ENCODE results near the gene ADAM10. TPM values are rescaled to one million over a fixed set of nuclear protein-coding genes. Genes with fewer than 3 reads are reported as not detected.

Gene ADAM10
- total RNA-seq, 1 experiment from 2014 or later: 474 TPM

DNA sequence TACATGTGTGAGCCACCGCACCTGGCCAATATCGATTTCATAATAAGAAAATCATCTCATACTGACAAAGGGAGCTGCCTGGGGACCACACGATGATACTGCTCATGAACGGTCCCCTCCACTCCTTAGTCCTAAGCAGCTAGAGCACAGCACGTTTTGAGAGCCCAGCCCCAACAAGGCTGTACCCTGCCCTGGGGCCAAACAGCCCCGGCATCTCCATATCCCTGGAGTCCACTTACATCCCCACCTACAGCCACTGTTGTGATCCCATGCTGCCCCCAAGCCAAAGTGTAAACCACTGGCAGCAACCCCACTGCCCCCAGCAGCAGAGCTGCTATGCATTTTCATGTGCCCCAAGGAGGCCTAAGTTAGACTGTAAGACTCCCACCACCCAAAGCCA lies 52.8 kb downstream of the ADAM10 start:
- Mint-ChIP-seq H3K4me3 (ENCODE audit: low read depth, unreplicated experiment) (no peak overlapping the region), H3K4me1 (ENCODE audit: low read depth, unreplicated experiment) (peaks cover 41% of the 10 kb centered on the region), H3K27ac (ENCODE audit: unreplicated experiment) (no peak overlapping the region), H3K36me3 (ENCODE audit: insufficient read depth, unreplicated experiment) (peaks cover 50% of the 10 kb centered on the region), H3K9me3 (ENCODE audit: low read depth, unreplicated experiment) (peaks cover 9% of the 10 kb centered on the region), H3K27me3 (ENCODE audit: unreplicated experiment) (no peaks in the 10 kb centered on the region)
- TF ChIP-seq, protein P1, sequence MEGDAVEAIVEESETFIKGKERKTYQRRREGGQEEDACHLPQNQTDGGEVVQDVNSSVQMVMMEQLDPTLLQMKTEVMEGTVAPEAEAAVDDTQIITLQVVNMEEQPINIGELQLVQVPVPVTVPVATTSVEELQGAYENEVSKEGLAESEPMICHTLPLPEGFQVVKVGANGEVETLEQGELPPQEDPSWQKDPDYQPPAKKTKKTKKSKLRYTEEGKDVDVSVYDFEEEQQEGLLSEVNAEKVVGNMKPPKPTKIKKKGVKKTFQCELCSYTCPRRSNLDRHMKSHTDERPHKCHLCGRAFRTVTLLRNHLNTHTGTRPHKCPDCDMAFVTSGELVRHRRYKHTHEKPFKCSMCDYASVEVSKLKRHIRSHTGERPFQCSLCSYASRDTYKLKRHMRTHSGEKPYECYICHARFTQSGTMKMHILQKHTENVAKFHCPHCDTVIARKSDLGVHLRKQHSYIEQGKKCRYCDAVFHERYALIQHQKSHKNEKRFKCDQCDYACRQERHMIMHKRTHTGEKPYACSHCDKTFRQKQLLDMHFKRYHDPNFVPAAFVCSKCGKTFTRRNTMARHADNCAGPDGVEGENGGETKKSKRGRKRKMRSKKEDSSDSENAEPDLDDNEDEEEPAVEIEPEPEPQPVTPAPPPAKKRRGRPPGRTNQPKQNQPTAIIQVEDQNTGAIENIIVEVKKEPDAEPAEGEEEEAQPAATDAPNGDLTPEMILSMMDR (IDR thresholded peaks at IDR 0.05; ENCODE audit: unreplicated experiment): no peak
- no peak for DNase-seq
- BruUV-seq (replicated peaks): no TSS peak
- intact Hi-C loops (cut with micrococcal nuclease; ENCODE audit: unreplicated experiment): no loop called here
- CTCF ChIA-PET: no interaction called here

DNA sequence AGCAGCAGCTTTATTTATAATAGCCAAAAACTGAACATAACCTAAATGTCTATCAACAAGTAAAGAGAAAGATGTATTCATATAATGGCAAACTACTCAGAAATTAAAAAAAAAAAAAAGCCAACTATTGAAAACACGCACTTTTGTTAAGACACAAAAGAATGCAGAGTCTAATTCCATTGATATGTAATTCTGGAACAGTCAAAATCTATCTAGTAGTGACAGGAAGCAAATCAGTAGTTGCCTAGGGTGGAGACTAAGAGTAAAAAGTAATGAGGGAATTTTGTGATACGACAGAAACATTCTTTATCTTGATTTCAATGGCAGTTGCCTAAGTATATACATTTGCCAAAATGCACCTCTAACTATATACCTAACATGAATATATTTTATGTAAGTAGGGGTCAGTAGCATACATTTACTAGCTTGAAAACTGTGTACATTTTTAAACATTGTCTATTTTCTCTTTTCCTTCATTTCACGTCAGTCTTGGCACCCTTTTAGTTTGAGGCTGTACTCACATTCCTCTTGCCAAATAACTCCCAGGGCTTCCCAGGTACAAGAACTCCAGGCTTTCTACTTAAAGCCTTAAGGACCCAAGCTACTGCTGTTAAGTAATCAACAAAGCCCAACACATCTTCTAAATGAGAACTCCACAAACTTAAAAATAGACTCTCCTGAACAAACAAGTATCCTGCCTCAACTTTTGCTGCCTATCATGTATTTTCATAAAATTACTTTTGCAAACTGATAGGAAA lies 54.7 kb downstream of the ADAM10 start:
- Mint-ChIP-seq H3K27ac (ENCODE audit: unreplicated experiment) (no peak overlapping the region), H3K27me3 (ENCODE audit: unreplicated experiment) (no peaks in the 10 kb centered on the region), H3K9me3 (ENCODE audit: low read depth, unreplicated experiment) (peaks cover 8% of the 10 kb centered on the region), H3K36me3 (ENCODE audit: insufficient read depth, unreplicated experiment) (peaks cover 34% of the 10 kb centered on the region), H3K4me3 (ENCODE audit: low read depth, unreplicated experiment) (no peak overlapping the region), H3K4me1 (ENCODE audit: low read depth, unreplicated experiment) (peaks cover 34% of the 10 kb centered on the region)
- no peak for DNase-seq
- CTCF ChIA-PET: interaction anchor here (0.7 kb wide), 1 partner anchor 53 kb away, joined by 4 read pairs; no protein-coding TSS in a partner anchor
- intact Hi-C loops (cut with micrococcal nuclease; ENCODE audit: unreplicated experiment): no loop called here
- TF ChIP-seq, protein P1 (IDR thresholded peaks at IDR 0.05; ENCODE audit: unreplicated experiment): no peak
- BruUV-seq (replicated peaks): TSS peak; percentile 11

DNA sequence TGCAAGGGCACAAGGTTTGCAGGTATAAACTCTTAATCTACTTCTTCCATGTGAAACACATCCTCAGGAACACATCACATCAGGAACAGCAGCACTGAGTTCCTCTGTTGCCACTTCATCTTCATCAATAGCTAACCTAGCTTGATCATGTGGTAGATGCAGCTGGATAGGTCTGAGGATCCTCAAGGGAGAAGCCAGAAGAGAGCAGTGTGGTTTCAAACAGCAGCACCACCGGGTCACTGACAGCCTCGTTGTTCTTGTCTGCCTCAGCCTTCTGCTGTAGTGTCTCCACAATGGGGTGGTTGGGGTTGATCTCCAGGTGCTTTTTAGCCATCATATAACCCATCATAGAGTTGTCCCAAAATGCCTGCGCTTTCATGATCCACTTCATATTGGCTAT lies 58.8 kb downstream of the ADAM10 start:
- Mint-ChIP-seq H3K4me1 (ENCODE audit: low read depth, unreplicated experiment) (peaks cover 18% of the 10 kb centered on the region), H3K4me3 (ENCODE audit: low read depth, unreplicated experiment) (no peak overlapping the region), H3K36me3 (ENCODE audit: insufficient read depth, unreplicated experiment) (peaks cover 11% of the 10 kb centered on the region), H3K27me3 (ENCODE audit: unreplicated experiment) (no peaks in the 10 kb centered on the region), H3K27ac (ENCODE audit: unreplicated experiment) (no peak overlapping the region), H3K9me3 (ENCODE audit: low read depth, unreplicated experiment) (peaks cover 3% of the 10 kb centered on the region)
- no TSS peak for BruUV-seq (replicated peaks)
- intact Hi-C loops (cut with micrococcal nuclease; ENCODE audit: unreplicated experiment): no loop called here
- DNase-seq: no peak
- CTCF ChIA-PET: no interaction called here
- TF ChIP-seq, protein P1 (IDR thresholded peaks at IDR 0.05; ENCODE audit: unreplicated experiment): no peak

DNA sequence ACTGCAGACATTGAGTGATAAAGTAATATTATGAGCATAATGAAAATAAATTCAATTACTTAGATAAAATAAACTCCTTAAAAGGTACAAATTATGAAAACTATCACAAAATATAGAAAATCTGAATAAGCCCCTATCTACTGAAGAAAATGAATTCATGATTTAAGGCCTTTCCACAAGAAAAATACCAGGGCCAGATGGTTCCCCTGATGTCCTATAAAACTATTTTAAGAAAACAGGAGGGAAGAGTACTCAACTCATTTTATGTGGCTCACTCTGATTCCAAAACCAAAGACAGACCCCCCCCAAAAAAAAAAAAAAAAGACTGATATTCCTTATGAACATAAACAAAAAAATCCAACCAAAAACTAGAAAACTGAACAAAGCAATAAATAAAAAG lies 59.9 kb downstream of the ADAM10 start:
- Mint-ChIP-seq H3K27me3 (ENCODE audit: unreplicated experiment) (no peaks in the 10 kb centered on the region), H3K36me3 (ENCODE audit: insufficient read depth, unreplicated experiment) (peaks cover 11% of the 10 kb centered on the region), H3K27ac (ENCODE audit: unreplicated experiment) (no peak overlapping the region), H3K4me1 (ENCODE audit: low read depth, unreplicated experiment) (peaks cover 14% of the 10 kb centered on the region), H3K4me3 (ENCODE audit: low read depth, unreplicated experiment) (no peak overlapping the region), H3K9me3 (ENCODE audit: low read depth, unreplicated experiment) (peaks cover 3% of the 10 kb centered on the region)
- intact Hi-C loops (cut with micrococcal nuclease; ENCODE audit: unreplicated experiment): loop anchor here (10.0 kb wide), 1 partner anchor 45 kb away; no protein-coding TSS in a partner anchor
- CTCF ChIA-PET: no interaction called here
- TF ChIP-seq, protein P1 (IDR thresholded peaks at IDR 0.05; ENCODE audit: unreplicated experiment): no peak
- no TSS peak for BruUV-seq (replicated peaks)
- no peak for DNase-seq
